Lung (tissue), 12 donors: ENCODE measurements around the gene RPL36. TPM values are rescaled to one million over a fixed set of nuclear protein-coding genes. Genes with fewer than 3 reads are reported as not detected.

Experiments
- ATAC-seq: fragments of 200-7000 bp; cut with Tn5 transposase; one replicate; pipeline ENCODE4 v1.9.1; 2020; ENCODE audit warnings: moderate number of reproducible peaks; ENCODE audit not compliant: insufficient read depth, low FRiP score
- DNase-seq, 3 donors: peaks; one replicate each; pipeline ENCODE4 v3.0.0-alpha.2; 2013 to 2017
- H3K27ac ChIP-seq, 2 donors: one replicate each; pipeline ENCODE4 v1.5.1; 2013; ENCODE audit warnings: mild to moderate bottlenecking in 2 of 2, moderate library complexity in 2 of 2, control low read depth in 1 of 2, inconsistent platforms in 1 of 2, low read depth in 1 of 2, low read length in 1 of 2
- H3K27me3 ChIP-seq, 3 donors: one replicate each; pipeline ENCODE4 v1.5.1; 2013; ENCODE audit warnings: low read length in 2 of 3; ENCODE audit not compliant: control insufficient read depth in 3 of 3, insufficient read depth in 3 of 3
- H3K36me3 ChIP-seq, 4 donors: one replicate each; pipeline ENCODE4 v1.5.1; 2013; ENCODE audit warnings: low read length in 4 of 4, mild to moderate bottlenecking in 1 of 4, moderate library complexity in 1 of 4; ENCODE audit not compliant: control insufficient read depth in 4 of 4, insufficient read depth in 4 of 4
- H3K4me1 ChIP-seq, 5 donors: one replicate each; pipeline ENCODE4 v1.5.1; 2013; ENCODE audit warnings: low read length in 5 of 5, mild to moderate bottlenecking in 2 of 5, moderate library complexity in 1 of 5; ENCODE audit not compliant: control insufficient read depth in 5 of 5, insufficient read depth in 5 of 5
- H3K4me3 ChIP-seq: one replicate; pipeline ENCODE4 v1.5.1; 2013; ENCODE audit warnings: mild to moderate bottlenecking, control low read depth, moderate library complexity
- H3K9ac ChIP-seq, 2 donors: one replicate each; pipeline ENCODE4 v1.5.1; 2013; ENCODE audit warnings: low read length in 2 of 2, control low read depth in 1 of 2; ENCODE audit not compliant: insufficient read depth in 1 of 2
- H3K9me3 ChIP-seq, 4 donors: one replicate each; pipeline ENCODE4 v1.5.1; 2013; ENCODE audit warnings: low read length in 3 of 4, mild to moderate bottlenecking in 1 of 4, moderate library complexity in 1 of 4; ENCODE audit not compliant: control insufficient read depth in 4 of 4, insufficient read depth in 3 of 4
- WGBS, 2 donors: extraction: QIAGEN DNeasy Blood & Tissue Kit; methylation state at CpG; one replicate each; pipeline ENCODE4 v1.1.7; 2013; 5-methylcytosine and 5-hydroxymethylcytosine counted together
- polyA plus RNA-seq, 2 donors: library from polyadenylated mRNA; stranded (reverse); fragments of 200-250 nt; gene quantifications; one replicate each; pipeline ENCODE4 v1.2.1, GENCODE V29; 2013
- total RNA-seq, 2 donors: library from RNA; depleted of rRNA in 1 of 2; stranded (reverse); fragments of >200 nt in 1 of 2; gene quantifications; one replicate each; pipeline ENCODE4 v1.2.1, GENCODE V29; 2014 to 2021
- TF ChIP-seq, protein P1 (sequence below): IDR thresholded peaks from 2 replicates; pipeline ENCODE4 v1.5.1; 2012; ENCODE audit warnings: mild to moderate bottlenecking; ENCODE audit errors: control extremely low read depth, extremely low read depth
- donor health status: control.
- donor health status: control.
- donor health status: Bipolar disorder and iron deficiency.
- donor health status: healthy.
- donor health status: DM: yes; HTN: yes; CAD: no.

Gene RPL36
- total and polyA plus RNA-seq, 4 donors, result 309 to 1,934 (median 702) TPM

GRCh38 chr19:5694167-5694955 lies 4.3 kb downstream of the RPL36 start:
- WGBS, 2 donors, result 92 to 93% methylated on average over 45 of the region's 45 CpGs
- peaks cover 0 to 12% (median 3%) of the 10 kb centered on the region in 5 donors for H3K4me1 ChIP-seq
- no peaks in the 10 kb centered on the region for H3K27me3 ChIP-seq
- H3K27ac ChIP-seq, result no peak overlapping the region
- TF ChIP-seq, protein P1, sequence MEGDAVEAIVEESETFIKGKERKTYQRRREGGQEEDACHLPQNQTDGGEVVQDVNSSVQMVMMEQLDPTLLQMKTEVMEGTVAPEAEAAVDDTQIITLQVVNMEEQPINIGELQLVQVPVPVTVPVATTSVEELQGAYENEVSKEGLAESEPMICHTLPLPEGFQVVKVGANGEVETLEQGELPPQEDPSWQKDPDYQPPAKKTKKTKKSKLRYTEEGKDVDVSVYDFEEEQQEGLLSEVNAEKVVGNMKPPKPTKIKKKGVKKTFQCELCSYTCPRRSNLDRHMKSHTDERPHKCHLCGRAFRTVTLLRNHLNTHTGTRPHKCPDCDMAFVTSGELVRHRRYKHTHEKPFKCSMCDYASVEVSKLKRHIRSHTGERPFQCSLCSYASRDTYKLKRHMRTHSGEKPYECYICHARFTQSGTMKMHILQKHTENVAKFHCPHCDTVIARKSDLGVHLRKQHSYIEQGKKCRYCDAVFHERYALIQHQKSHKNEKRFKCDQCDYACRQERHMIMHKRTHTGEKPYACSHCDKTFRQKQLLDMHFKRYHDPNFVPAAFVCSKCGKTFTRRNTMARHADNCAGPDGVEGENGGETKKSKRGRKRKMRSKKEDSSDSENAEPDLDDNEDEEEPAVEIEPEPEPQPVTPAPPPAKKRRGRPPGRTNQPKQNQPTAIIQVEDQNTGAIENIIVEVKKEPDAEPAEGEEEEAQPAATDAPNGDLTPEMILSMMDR, result no peak
- H3K9me3 ChIP-seq, result no peaks in the 10 kb centered on the region
- no peak for ATAC-seq
- H3K9ac ChIP-seq, result no peak overlapping the region
- no peak overlapping the region for H3K4me3 ChIP-seq
- peaks cover 8 to 77% (median 31%) of the 10 kb centered on the region in 4 donors for H3K36me3 ChIP-seq
- DNase-seq, result no peak

- Histone ChIP-seq H3K9me3 (no peaks in the 10 kb centered on the region), H3K27ac (no peak overlapping the region), H3K4me1 (peaks cover 0 to 12% (median 3%) of the 10 kb centered on the region in 5 donors), H3K36me3 (peaks cover 8 to 77% (median 31%) of the 10 kb centered on the region in 4 donors), H3K27me3 (no peaks in the 10 kb centered on the region), H3K4me3 (no peak overlapping the region), H3K9ac (no peak overlapping the region)
- TF ChIP-seq, protein P1, result no peak
- no peak for DNase-seq
- 89 to 95% methylated on average over 8 of the region's 8 CpGs for WGBS, 2 donors
- no peak for ATAC-seq
These were observed 5.0 kb downstream of the RPL36 start for GRCh38 chr19:5694956-5695648.

DNA sequence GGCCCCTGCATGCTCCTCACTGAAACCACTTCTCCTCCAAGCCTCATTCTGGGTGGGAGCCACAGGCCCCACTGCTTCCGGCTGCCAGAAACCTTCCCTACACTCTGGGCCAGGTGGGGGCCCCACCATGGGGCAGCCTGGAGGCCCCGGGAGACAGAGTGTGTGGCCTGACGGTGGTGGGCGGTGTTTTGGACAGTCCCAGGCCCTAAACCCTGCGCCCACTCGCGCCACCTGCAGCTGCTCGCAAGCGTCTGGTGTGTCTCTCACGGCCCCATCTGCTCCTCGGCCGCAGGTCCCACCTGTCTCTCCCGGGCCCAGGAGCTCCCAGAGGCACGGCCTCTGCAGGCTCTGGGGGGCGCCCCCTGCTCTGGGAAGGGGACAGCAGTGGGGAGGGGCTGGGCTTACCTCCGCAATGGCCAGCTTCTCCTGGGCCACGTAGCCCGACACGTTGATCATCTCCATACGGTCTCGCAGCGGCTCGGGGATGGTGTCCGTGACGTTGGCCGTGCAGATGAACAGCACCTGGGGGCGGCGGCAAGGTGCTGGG lies 5.6 kb downstream of the RPL36 start:
- Histone ChIP-seq H3K9ac (no peak overlapping the region), H3K27me3 (no peaks in the 10 kb centered on the region), H3K4me1 (peaks cover 0 to 12% (median 3%) of the 10 kb centered on the region in 5 donors), H3K27ac (no peak overlapping the region), H3K4me3 (no peak overlapping the region), H3K9me3 (no peaks in the 10 kb centered on the region), H3K36me3 (peaks cover 11 to 82% (median 28%) of the 10 kb centered on the region in 4 donors)
- ATAC-seq, result no peak
- DNase-seq, result no peak
- 91 to 92% methylated on average over 28 of the region's 28 CpGs for WGBS, 2 donors
- TF ChIP-seq, protein P1, result no peak
